HG02884 (cell line): ENCODE results near the gene EPB41L1.

Experiments
- ATAC-seq: cut with Tn5 transposase; IDR thresholded peaks from one replicate; pipeline ENCODE4 v1.9.1; 2021; ENCODE audit warnings: mild to moderate bottlenecking, moderate library complexity; ENCODE audit not compliant: unreplicated experiment

Gene EPB41L1

DNA sequence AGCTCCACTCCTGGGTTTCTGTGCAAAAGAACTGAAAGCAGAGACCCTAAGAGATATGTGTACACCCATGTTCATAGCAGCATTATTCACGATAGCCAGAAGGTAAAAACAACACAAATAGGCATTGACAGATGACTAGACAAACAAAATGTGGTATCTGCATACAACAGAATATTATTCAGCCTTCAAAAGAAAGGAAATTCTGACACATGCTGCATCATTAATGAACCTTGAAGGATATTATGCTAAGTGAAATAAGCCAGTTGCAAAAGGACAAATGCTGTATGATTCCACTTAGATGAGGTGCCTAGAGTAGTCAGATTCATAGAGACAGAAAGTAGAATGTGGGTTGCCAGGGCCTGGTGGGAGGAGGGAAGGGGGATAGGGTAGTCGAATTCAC is 99.5 kb downstream of the EPB41L1 start:
- ATAC-seq: no peak

DNA sequence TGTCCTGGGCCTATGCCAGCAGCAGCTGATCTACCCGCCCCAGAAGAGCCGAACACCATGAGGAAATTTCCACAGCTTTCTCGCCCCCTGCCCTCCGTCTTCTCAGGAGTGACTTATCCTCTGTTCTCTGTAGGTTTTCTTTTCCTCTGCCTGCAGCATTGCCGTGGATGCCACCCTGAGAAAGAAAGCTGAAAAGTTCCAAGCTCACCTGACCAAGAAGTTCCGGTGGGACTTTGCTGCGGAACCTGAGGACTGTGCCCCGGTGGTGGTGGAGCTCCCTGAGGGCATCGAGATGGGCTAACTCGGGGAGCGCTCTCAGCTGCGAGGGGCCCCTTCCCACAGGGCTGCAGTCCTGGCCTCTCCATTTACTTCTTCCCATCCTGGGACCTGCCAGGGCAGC is 100.9 kb downstream of the EPB41L1 start:
- ATAC-seq: no peak

DNA sequence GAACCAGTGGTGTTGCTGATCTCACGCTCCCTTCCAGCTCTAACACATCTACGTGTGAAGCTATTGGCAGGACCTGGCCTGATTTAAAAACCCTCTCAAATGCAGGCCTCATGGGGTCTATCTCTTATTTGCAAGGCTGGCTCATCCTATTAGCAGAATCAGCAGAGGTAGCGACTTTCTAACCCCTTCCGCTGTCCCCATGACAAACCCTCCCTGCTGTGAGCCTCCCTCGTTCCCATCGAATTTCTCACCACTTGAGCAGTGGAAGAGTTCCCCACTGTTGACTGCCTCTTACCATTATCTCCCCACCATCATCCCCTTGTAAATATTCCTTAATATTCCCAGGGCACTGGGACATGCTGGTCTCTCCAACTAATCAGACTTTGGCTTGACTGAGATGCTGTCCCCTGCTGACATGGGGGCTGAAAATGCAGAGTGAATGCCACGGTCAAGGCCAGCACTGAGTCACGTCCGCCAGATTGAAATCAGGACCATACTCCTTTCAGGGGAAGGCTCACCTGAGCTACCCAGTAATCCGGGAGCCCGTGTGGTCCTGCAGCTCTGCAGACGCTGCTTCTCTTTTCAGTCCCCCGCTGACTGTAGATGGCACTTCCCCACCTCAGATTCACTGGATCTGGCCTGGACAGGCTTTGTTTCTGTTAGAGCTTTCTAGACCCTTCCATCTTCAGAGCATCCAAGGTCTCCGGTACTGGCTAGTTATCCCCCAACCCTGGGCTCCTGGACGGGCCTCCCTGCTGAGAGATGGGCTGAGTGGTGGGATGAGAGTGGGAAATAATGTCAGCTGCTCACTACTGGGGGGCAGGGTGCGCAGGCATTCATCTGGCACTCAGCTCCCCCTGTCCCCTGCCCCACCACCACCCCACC is 104.9 kb downstream of the EPB41L1 start:
- no peak for ATAC-seq

DNA sequence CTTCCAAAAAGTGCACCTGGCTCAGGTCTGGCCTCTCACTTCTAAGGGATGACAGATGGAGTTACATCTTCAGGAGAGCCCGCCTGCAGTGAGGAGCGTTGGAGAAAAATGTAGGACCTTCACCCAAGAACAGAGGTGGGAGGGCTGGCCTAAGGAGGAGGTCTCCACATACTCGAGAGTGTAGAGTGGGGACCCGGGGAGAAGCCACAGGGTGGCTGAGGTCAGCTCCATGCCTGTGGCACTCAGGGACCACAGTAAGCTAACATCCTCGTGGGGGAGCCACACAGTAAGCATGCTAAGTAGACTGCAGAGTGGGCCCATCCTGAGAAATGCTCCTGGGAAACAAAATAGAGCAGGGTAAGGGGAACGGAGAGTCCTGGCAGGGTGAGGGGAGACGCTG is 105.8 kb downstream of the EPB41L1 start:
- no peak for ATAC-seq

DNA sequence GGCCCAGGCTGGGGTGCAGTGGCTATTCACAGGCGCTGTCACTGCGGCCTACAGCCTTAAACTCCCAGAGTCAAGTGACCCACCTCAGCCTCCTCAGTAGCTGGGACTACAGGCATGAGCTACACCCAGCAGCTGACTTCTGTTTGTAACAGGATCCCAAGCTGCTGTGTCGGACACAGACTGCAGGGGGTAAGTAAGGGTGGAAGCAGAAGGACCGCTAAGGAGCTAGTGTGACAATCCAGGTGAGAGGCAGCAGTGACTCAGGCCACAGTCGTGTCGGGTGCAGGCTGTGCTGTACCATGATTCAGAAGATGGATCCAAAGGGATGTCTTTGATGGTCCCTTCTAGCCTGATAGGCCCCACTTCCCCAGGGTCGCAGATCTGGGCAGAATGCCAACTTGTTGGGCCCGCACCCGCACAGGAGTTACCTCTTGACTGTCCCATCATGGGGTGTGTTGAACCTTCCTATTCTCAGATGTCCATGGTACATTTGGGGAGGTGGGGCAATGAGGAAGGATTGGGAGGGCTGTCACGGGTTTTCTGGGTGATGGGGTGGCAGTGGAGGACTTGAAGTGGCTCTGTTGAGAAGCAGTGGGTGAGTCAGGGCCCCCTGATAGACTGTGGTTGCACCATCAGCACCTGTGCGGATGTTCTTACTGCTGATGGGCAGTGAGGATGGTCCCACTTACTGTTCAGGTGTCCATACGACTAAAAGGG is 107.0 kb downstream of the EPB41L1 start:
- no peak for ATAC-seq

DNA sequence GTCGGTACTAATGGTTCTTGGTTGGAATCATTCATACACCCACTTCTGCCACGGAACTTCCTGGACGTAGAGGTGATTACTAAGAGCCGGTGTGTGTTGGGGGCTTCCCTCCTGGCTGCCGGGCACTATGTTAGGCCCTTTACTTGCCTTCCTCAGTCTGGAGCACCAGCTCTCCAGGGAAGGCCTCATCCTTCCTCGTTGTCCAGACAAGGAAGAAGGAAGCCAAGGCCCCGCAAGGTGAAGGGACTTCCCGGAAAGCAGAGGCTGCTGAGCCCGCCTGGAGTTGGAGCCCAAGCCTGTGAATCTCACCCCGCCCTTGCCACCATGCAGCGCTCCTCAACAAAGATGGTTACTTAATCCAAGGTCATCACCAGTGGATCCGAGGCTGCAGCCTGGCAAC is 107.9 kb downstream of the EPB41L1 start:
- no peak for ATAC-seq

DNA sequence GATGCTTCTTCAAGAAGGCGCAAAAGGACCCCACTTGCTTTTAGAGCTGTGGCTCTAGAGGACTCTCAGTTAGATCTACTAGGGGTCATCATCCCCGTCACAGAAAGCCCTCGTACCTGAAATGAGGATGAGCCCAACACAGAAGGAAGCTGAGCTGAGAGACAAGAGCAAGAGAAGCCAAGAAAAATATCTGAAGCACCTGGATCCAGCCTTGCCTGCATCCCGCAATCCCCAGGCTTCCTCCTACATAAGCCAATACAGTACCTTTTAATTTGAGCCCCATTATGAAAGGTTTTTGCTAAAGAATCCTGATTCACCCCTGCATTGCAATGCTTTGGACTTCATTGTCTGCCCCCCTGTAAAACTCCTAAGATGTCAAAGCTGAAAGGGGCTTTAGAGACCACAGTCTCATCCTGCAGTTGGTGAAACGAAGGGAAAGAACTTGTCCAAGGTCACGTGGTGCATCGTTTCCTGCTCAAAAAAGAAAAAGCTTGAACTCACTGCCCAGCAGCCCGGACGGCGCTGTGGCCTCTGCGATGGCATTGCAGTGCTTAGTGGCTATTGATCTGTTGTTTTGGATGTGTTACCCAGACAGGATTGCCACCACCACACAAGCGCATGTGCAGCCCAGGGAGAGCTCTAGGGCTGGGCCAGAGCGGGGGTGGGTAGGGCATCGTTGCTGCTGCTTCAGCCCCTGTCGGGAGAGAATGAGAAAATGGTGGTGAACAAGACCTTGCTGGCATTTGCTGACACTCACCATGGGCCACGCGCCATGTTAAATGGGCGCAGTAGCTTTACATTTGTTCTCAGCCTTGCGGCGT is 110.1 kb downstream of the EPB41L1 start:
- ATAC-seq: no peak

DNA sequence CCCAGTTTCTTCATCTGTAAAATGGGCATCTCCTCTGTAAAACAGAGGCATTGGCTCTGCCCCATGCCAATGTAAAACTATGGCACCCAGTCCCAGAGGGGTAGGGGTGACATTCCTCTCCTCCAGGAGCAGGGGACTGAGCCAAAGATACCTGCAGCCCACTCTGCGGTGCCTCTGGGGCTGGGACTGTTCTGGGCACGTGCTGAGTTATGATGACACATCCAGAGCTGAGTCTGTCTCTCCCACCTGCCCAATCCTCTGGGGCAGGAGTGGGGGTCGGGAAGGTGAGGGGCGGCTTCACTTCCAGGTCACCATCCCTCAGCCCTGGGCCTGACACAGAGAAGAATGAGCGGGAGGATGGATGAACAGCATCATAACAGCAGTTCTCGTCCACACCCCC is 111.6 kb downstream of the EPB41L1 start:
- no peak for ATAC-seq

DNA sequence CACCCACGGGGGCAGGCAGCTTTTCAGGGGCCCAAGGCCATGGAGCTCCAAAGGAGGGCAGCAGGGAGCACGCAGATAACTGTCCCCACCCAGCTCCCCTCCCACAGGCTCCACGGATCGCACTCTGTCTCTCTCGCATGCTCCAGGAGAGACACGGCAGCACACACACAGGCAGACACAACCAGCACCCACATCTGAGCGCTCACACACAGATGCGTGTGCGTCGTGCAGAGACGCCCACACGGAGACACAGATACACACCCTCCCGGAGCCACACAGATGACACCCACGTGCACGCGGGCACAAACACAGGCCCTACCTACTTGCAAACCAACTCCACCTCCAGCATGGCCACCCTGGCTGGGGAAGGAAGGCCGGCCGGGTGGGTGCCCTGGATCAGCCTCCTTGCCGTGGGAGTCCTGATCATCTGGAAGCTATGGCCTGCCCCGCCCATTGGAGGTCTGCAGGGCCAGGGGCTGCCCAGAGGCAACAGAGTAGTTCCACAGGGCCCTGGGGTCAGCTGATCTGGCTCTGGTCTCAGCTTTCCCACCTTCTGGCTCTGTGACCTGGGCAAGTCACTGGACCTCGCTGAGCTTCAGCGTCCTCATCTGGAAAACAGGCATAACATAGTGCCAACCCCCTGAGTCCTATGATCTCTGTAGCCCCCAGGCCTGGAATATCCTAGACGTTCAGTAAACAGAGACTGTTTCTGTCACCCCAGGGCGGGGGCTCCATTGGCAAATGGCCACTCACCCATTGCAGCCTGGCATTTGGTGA is 113.3 kb downstream of the EPB41L1 start:
- ATAC-seq: no peak

DNA sequence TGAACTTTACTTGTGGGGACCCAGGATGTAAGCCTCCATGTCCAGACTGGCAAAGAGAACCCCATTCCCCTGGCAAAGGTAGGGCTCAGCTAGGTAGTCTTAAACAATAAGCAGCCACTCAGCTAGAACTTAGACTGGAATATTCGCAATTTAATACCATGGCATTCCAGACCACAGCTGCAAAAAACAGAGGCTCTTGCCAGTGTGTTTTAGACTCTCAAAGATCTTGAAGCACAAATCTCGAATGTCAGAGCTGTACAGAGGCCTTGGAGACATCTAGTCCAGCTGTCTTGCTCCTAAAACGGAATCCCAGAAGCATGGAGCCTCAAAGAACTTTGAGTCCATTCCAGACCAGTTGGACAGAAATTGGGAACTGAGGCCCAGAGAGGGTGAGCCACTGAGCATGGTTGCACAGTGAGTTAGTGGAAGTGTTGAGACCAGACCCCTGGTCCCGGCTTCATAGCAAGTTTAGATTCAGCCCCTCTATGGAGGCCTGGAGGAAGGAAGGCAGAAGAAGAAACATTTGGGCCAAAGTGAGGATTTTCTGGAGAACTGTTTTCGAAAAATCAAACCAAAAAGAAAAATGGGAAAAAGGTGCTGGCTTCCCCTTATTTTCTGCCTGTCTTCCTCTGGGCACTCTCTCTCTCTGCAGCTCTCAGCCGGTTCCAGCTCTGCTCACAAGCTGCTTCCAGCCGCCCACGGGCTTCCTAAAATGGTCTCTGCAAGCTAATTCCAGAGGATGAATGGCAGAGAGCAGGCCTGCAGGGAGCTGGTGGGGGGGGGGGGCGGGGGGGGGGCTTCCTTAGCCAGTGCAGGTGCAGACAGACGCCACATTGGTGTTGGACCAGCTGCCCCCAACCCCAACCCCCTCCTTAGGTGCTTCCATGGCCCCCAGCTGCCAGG is 114.2 kb downstream of the EPB41L1 start:
- ATAC-seq: no peak

DNA sequence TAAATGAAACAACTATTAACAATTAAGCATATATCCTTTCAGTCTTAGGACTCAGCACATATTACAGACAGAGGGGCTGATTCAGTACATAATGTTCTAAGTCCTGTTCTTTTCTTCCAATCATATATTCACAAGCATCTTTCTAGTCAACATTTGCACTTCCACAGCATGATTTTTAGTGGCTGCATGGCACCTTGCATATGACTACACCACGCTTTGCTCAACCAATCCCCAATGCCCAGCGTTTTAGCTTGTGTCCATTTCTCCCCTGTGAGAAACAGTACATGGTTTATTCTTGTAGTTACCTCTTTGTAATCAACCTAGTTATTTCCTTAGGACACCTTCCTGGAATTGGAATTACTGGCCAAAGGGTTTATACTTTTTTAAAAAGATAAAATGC is 115.0 kb downstream of the EPB41L1 start:
- ATAC-seq: no peak

DNA sequence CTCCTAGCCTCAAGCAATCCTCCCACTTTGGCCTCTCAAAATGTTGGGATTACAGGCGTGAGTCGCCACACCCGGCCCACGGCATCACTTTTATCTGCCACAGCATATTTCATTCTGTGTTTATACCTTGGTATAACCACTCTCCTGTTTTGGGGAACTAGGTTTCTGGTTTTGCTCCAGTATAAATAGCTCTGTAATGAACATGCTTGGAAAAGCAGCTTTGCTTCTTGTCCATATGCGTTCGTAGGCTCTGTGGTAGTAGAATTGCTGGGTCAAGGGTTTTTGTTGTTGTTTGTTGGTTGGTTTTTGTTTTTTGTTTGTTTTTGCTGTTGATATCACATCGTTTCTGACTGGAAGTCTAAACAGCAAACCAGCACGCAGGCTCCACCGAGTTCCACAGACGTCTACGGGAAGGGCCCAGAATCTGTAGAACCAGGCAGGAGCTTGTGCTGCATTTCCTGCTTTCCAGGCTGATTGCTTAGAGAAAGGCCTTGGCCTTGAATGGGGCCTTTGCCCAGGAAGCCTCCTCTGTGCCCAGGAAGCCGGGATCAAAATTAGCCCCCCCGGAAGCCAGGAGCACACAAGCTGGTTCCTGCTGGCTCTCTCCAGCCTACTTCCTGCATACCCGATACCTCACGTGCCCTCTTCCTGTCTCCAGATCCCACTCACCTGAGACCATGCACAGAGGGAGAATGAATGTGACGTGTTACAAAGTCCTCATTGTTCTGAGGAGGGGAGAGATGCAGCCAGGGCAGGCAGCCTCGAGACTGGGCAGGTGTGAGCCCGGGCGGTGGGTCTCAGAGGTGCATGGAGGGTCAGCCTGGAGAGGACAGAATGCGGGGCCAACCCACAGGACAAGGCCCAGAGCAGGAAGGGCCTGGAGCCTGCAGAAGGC is 116.5 kb downstream of the EPB41L1 start:
- ATAC-seq: no peak

DNA sequence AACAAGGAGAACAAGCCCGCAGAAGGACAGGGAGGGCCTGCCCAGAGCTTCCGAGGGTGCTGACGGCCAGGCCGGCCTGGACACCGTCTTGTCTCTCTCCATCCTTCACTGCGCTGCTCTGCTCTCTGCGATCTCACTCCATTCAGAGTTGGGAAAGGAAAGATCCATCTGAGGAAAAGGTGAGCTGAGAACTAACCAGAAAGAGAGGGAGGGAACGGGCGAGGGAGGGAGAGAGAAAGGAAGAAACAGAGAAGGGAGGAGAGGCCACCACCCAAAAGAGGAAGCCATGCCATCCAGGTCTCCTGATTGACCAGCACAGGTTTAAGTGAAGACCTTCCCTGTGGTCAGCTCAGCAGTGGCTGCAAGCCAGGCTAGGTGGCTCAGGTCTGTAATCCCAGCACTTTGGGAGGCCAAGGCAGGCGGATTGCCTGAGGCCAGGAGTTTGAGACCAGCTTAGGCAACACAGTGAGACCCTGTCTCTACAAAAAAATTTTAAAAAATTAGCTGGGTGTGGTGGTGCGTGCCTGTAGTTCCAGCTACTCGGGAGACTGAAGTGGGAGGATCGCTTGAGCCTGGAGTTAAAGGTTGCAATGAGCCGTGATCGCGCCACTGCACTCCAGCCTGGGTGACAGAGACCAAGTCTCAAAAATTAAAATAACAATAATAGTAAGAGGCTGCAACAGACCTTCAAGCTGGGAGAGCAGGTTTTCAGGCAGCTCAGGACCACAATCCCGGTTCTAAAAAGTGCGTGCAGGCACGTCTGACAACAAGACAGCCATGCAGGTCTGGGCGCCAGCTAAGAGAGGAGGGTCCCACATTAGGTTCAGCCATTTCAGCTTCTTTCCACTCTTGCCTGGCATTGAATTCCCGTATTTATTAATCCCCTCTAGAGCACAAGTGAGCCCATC is 117.4 kb downstream of the EPB41L1 start:
- no peak for ATAC-seq

DNA sequence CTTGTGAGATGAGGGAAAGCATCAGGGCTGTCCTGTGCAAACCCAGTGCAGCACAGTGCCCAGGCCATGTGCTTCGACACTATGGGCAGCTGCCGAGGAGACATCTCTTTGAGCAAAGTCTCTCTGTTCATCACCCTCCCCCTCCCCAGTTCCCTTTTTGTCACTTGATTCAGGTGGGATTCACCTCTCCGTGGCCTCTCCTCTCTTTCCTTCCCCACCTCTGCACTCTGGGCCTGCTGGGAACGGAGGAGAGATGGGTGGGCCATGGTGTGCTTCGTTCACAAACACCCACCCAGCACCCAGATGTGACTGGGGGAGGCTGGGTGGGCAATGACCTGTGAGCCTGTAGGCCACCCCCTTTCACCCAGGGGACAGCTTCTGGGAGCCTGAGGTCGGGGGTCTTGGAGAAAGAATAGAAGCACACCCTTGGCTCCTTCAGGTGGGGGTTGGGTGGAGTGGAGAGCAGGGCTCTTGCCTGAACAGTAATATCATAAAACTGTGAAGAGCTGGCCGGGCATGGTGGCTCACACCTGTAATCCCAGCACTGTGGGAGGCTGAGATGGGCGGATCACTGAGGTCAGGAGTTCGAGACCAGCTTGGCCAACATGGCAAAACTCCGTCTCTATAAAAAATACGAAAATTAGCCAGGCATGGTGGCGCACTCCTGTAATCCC is 118.1 kb downstream of the EPB41L1 start:
- no peak for ATAC-seq

DNA sequence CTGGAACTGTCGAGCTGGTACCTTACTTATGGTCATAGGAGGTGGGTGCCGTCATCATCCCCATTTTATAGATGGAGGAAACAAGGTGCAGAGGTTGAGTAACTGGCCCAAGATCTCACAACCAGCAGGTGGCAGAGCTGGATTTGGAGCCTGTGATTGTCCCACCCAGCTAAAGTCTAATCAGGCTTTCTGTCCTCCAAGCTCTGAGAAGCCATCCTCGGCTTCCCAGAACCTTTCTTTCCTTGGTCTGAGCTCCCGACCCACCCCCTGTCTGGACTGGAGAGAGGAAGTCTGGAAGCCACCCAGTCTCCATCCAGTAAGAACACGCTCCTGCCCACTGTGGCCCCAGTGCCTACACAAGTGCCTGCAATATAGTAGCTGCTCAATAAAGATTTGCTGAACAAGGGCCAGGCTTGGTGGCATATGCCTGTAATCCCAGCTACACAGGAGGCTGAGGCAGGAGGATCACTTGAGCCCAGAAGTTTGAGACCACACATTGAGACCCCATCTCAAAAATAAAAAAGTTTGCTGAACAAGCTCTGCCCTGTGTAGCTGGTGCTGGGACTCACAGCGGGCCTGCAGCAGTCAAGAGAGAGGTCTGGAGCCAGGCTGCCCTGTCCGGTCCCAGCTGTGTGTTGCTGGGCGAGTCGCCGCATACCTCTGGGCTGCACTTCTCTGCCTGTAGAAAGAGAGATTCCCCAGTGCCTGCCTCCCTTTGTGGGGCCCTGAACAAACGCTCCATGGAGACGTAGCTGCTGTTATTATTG is 119.1 kb downstream of the EPB41L1 start:
- no peak for ATAC-seq

DNA sequence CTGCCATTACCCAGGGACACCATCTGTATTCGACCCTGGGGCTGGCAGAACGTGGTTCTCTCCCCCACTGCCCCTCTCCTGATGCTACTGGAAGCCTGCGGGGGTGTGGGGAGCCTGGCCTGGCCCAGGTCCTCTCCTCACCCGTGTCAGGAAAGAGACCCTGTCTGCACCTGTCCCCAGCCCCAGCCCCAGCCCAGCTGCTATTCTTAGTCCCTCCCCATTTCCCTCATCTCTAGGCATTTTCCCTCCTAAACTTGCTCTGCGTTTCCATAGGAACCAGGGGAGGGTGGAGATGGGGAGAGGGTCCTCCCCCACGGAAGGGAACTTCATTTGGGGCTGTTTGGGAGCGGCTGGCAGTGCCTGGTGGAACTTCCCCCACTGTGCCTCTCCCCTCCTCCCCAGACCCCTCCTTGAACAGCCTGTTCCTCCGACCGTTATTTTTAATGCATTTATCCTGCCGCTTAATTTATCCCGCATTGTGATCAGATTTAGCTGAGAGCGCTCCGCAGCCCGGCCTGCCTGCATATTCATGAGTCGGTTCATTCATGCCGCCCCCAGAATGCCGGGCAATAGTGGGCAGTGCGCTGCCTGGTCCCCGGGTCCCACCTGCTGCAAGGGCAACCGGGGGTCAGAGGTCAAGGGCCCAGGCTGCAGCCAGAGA is 119.8 kb downstream of the EPB41L1 start:
- ATAC-seq: no peak
